GM12865 (cell line): ENCODE data around the gene NUDT16L1.

Source experiments
- DNase-seq: peaks from one replicate; pipeline ENCODE4 v3.0.0; 2010; ENCODE audit warnings: low read depth
- H3K4me3 ChIP-seq: 2 replicates; pipeline ENCODE4 v1.5.1; 2011; ENCODE audit warnings: mild to moderate bottlenecking, low read depth, low read length, control low read depth
- CTCF ChIP-seq: IDR thresholded peaks from 2 replicates; pipeline ENCODE4 v1.5.1; 2011; ENCODE audit warnings: low read length, control low read depth, low read depth, inconsistent platforms; ENCODE audit not compliant: insufficient read depth; ENCODE audit errors: missing control alignments

Gene NUDT16L1

DNA sequence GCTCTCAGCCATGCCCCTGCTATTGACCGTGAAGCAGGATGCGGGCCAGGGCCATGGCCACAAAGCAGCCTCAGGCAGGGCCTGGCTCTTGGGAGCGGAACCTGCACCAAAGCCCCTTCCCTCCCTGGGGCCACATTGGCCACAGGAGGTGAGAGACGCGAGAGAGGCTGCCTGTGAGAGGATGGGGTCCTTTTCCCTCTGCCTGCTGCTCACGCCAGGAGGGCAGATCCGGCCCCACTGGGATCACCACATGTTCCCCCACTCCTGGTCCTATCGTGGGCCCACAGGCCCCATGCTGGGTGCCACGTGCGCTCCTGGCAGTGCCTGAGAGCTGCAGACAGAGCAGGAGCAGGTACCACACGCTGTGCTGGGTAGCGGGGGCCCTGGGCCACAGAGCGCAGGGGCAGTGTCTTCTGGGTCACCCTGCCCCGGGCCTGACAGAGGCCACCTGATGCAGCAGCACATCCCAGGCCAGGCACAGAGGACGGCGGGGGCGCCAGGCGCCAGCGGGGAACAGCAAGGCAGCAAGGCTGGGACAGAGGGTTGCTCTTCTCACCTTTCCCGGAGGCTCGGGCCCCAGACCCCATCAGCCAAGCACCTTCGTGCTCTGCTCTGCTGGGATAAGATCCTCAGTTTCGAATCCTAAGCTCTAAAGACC lies 9.2 kb upstream of the NUDT16L1 start:
- TF ChIP-seq CTCF = no peak
- no peak overlapping the region for H3K4me3 ChIP-seq
- DNase-seq = no peak

DNA sequence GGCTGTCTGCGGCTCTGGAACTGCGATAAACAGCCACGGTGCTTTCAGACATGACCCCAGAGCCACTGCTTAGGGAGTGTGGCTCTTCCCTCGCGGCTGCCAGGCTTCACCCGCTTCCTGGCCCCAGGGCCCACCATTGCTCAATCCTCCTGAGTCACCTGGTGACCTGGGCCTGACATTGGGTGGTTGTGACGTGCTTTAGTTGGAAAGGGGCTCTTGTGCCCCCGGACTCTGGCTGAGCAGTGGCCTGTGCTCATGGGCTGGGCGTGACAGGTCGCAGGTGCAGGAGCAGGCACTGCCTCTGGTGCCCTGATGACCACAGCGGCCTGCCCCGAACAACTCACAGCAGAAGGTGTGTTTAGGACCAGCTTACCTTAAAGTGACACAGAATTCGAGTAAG lies 8.6 kb upstream of the NUDT16L1 start:
- H3K4me3 ChIP-seq = no peak overlapping the region
- TF ChIP-seq CTCF = no peak
- DNase-seq = no peak

- TF ChIP-seq CTCF = no peak
- H3K4me3 ChIP-seq = no peak overlapping the region
- no peak for DNase-seq
These were observed 8.1 kb upstream of the NUDT16L1 start for GRCh38 chr16:4685292-4685691.

- no peak for DNase-seq
- H3K4me3 ChIP-seq = no peak overlapping the region
- TF ChIP-seq CTCF = no peak
These were observed 7.4 kb upstream of the NUDT16L1 start for GRCh38 chr16:4685776-4686496.

- TF ChIP-seq CTCF = no peak
- DNase-seq = no peak
- H3K4me3 ChIP-seq = no peak overlapping the region
These were observed 6.7 kb upstream of the NUDT16L1 start for GRCh38 chr16:4686497-4687210.

GRCh38 chr16:4687416-4687815 lies 5.9 kb upstream of the NUDT16L1 start:
- TF ChIP-seq CTCF = no peak
- no peak for DNase-seq
- H3K4me3 ChIP-seq = no peak overlapping the region
